Ovary (tissue), 9 donors: ENCODE results near the gene FBXO9. TPM values are rescaled to one million over a fixed set of nuclear protein-coding genes. Genes with fewer than 3 reads are reported as not detected.

Experiments
- DNase-seq, 5 donors: peaks; one replicate each; pipeline ENCODE4 v3.0.0-alpha.2; 2019 to 2020
- H3K27ac ChIP-seq, 2 donors: fragments of 200-600 bp; one replicate each; pipeline versions ENCODE4 v1.5.1 to v1.8.0; 2019 to 2022
- H3K27me3 ChIP-seq: fragments of 200-600 bp; one replicate; pipeline ENCODE4 v1.8.0; 2022
- H3K36me3 ChIP-seq: fragments of 200-600 bp; sonication (generic); one replicate; pipeline ENCODE4 v1.5.1; 2019
- H3K4me1 ChIP-seq: one replicate; pipeline ENCODE4 v1.8.1; 2013; ENCODE audit warnings: mild to moderate bottlenecking, moderate library complexity; ENCODE audit not compliant: insufficient read depth
- H3K4me3 ChIP-seq: fragments of 200-600 bp; sonication (generic); one replicate; pipeline ENCODE4 v1.5.1; 2017
- H3K9me3 ChIP-seq, 2 donors: fragments of 200-600 bp in 1 of 2; sonication (generic) in 1 of 2; one replicate each; pipeline versions ENCODE4 v1.5.1 to v1.8.1; 2013 to 2019; ENCODE audit warnings: mild to moderate bottlenecking in 1 of 2, moderate library complexity in 1 of 2
- EP300 ChIP-seq: sonication (generic); formaldehyde crosslinking; IDR thresholded peaks from one replicate; pipeline ENCODE4 v1.6.1; 2017; ENCODE audit warnings: antibody characterized with exemption
- POLR2A ChIP-seq: fragments of 450-650 bp; IDR thresholded peaks from one replicate; pipeline ENCODE4 v1.6.1; 2017; ENCODE audit warnings: antibody characterized with exemption, mild to moderate bottlenecking, moderate library complexity
- WGBS, 3 donors: extraction: QIAGEN DNeasy Blood & Tissue Kit in 1 of 3; methylation state at CpG; one replicate each; pipeline versions ENCODE4 v1.1.5 to v1.1.7; 2013 to 2017; 5-methylcytosine and 5-hydroxymethylcytosine counted together
- intact Hi-C, 4 donors: fragments of 100-400 bp; cut with DNase I; formaldehyde crosslinking; loops; one replicate each; pipeline versions ENCODE4 v1.11.0 to v1.15.1; 2022 to 2023
- polyA plus RNA-seq, 2 donors: library from polyadenylated mRNA; stranded (reverse); fragments of 200-250 nt in 1 of 2; fragments of 350-450 nt in 1 of 2; fragmentation: Illumina TruSeq in 1 of 2; extraction: RNeasy Lipid Tissue Mini Kit (QIAGEN cat#74804) in 1 of 2; gene quantifications; one replicate each; pipeline ENCODE4 v1.2.3, GENCODE V29; 2013 to 2014
- total RNA-seq, 7 donors: library from RNA; depleted of rRNA in 2 of 7; stranded (reverse); fragments of >200 nt in 2 of 7; fragmentation: NEBNext Ultra II Directional in 3 of 7; extraction: Animal tissue kit (Norgen Biotek cat#: 25700) in 3 of 7; gene quantifications; one replicate each; pipeline versions ENCODE4 v1.1.0 to v1.2.4, GENCODE V29; 2016 to 2023
- TF ChIP-seq, protein P1 (sequence below), 3 donors: fragments of 450-650 bp in 2 of 3; fragments of 200-600 bp in 1 of 3; IDR thresholded peaks; one replicate each; pipeline versions ENCODE4 v1.5.1 to v1.8.0; 2016 to 2022; ENCODE audit warnings: antibody characterized with exemption in 3 of 3, mild to moderate bottlenecking in 1 of 3
- donor health status: DM: no; HTN: no; CAD: no; lungs with moderate emphysema.
- donor health status: DM: no; HTN: no; CAD: no.
- donor health status: Bipolar disorder and iron deficiency.
- donor health status: DM: yes; HTN: yes; CAD: no.
- donor health status: DM: no; HTN: no; CAD: no.
- donor health status: DM: yes; HTN: yes; CAD: no.

Gene FBXO9
- total and polyA plus RNA-seq, 9 donors = 31.6 to 86.3 (median 71.6) TPM

GRCh38 chr6:53029761-53030160 lies 35.4 kb upstream of the FBXO9 start:
- H3K27ac ChIP-seq = no peak overlapping the region
- H3K36me3 ChIP-seq = peaks cover 2% of the 10 kb centered on the region
- peaks cover 9% of the 10 kb centered on the region for H3K4me1 ChIP-seq
- no peak for TF ChIP-seq POLR2A
- TF ChIP-seq, protein P1, sequence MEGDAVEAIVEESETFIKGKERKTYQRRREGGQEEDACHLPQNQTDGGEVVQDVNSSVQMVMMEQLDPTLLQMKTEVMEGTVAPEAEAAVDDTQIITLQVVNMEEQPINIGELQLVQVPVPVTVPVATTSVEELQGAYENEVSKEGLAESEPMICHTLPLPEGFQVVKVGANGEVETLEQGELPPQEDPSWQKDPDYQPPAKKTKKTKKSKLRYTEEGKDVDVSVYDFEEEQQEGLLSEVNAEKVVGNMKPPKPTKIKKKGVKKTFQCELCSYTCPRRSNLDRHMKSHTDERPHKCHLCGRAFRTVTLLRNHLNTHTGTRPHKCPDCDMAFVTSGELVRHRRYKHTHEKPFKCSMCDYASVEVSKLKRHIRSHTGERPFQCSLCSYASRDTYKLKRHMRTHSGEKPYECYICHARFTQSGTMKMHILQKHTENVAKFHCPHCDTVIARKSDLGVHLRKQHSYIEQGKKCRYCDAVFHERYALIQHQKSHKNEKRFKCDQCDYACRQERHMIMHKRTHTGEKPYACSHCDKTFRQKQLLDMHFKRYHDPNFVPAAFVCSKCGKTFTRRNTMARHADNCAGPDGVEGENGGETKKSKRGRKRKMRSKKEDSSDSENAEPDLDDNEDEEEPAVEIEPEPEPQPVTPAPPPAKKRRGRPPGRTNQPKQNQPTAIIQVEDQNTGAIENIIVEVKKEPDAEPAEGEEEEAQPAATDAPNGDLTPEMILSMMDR (IDR thresholded peaks at IDR 0.05) = no peak
- H3K9me3 ChIP-seq = no peaks in the 10 kb centered on the region
- no peak overlapping the region for H3K4me3 ChIP-seq
- no peak for DNase-seq
- intact Hi-C loops = no loop called here
- WGBS, 3 donors = 88 to 95% (median 89%) methylated on average over 3 of the region's 3 CpGs
- no peaks in the 10 kb centered on the region for H3K27me3 ChIP-seq

GRCh38 chr6:53031281-53031680 lies 33.9 kb upstream of the FBXO9 start:
- H3K36me3 ChIP-seq = peaks cover 2% of the 10 kb centered on the region
- no peaks in the 10 kb centered on the region for H3K9me3 ChIP-seq
- no peak overlapping the region for H3K27ac ChIP-seq
- peaks cover 9% of the 10 kb centered on the region for H3K4me1 ChIP-seq
- TF ChIP-seq POLR2A (no peak), EP300 (no peak)
- TF ChIP-seq, protein P1 (IDR thresholded peaks at IDR 0.05) = no peak
- H3K4me3 ChIP-seq = no peak overlapping the region
- intact Hi-C loops = no loop called here
- 95 to 98% (median 96%) methylated on average over 4 of the region's 4 CpGs for WGBS, 3 donors
- no peaks in the 10 kb centered on the region for H3K27me3 ChIP-seq
- DNase-seq = no peak

- Histone ChIP-seq H3K27ac (no peak overlapping the region), H3K27me3 (no peaks in the 10 kb centered on the region), H3K9me3 (no peaks in the 10 kb centered on the region), H3K4me3 (no peak overlapping the region), H3K4me1 (peaks cover 9% of the 10 kb centered on the region), H3K36me3 (peaks cover 2% of the 10 kb centered on the region)
- intact Hi-C loops = no loop called here
- WGBS, 3 donors = 33 to 41% (median 35%) methylated on average over 4 of the region's 4 CpGs
- TF ChIP-seq EP300 (no peak), POLR2A (no peak)
- TF ChIP-seq, protein P1 (IDR thresholded peaks at IDR 0.05) = no peak
- no peak for DNase-seq
These were observed 32.4 kb upstream of the FBXO9 start for GRCh38 chr6:53032849-53033248.

GRCh38 chr6:53033764-53034163 lies 31.4 kb upstream of the FBXO9 start:
- H3K4me3 ChIP-seq = no peak overlapping the region
- H3K27ac ChIP-seq = peak overlapping the region; percentile 15 to 31
- no peaks in the 10 kb centered on the region for H3K27me3 ChIP-seq
- no peaks in the 10 kb centered on the region for H3K9me3 ChIP-seq
- peaks cover 2% of the 10 kb centered on the region for H3K36me3 ChIP-seq
- intact Hi-C loops = no loop called here
- no peak for TF ChIP-seq POLR2A
- no peak for TF ChIP-seq EP300
- TF ChIP-seq, protein P1 (IDR thresholded peaks at IDR 0.05) = no peak
- WGBS, 3 donors = 4 to 9% (median 7%) methylated on average over 4 of the region's 4 CpGs
- peak in 1 of 5 donors; percentile 21 for DNase-seq
- H3K4me1 ChIP-seq = peaks cover 9% of the 10 kb centered on the region
